Keratinocyte (primary cell): Measurements from ENCODE around the gene HEATR3. TPM values are rescaled to one million over a fixed set of nuclear protein-coding genes. Genes with fewer than 3 reads are reported as not detected.

Experiments
- DNase-seq: peaks from one replicate; pipeline ENCODE4 v3.0.0-alpha.2; 2011; ENCODE audit warnings: low read depth, missing footprints, low spot score
- FAIRE-seq: peaks from 2 replicates; lab custom pipeline; 2011; peaks lifted over from hg19 to GRCh38; lab: Jason Lieb, UNC
- H2AFZ ChIP-seq: 2 replicates; pipeline ENCODE4 v1.6.0; 2012; ENCODE audit warnings: low read length, control low read depth, inconsistent platforms; ENCODE audit not compliant: control insufficient read depth
- H3K27ac ChIP-seq: 2 replicates; pipeline ENCODE4 v1.5.1; 2011; ENCODE audit warnings: low read length; ENCODE audit not compliant: control insufficient read depth, insufficient read depth
- H3K27me3 ChIP-seq: 3 replicates; pipeline ENCODE4 v1.6.0; 2011; ENCODE audit warnings: low read length; ENCODE audit not compliant: control insufficient read depth, insufficient read depth; ENCODE audit errors: extremely low read depth
- H3K36me3 ChIP-seq, 2 experiments: 2 replicates in 1 of 2; 3 replicates in 1 of 2; pipeline ENCODE4 v1.5.1; 2011; ENCODE audit warnings: low read length in 2 of 2, mild to moderate bottlenecking in 1 of 2; ENCODE audit not compliant: control insufficient read depth in 2 of 2, insufficient read depth in 2 of 2; ENCODE audit errors: extremely low read depth in 1 of 2
- H3K4me1 ChIP-seq: 3 replicates; pipeline ENCODE4 v1.5.1; 2011; ENCODE audit warnings: low read length; ENCODE audit not compliant: control insufficient read depth, insufficient read depth; ENCODE audit errors: extremely low read depth
- H3K4me2 ChIP-seq: 3 replicates; pipeline ENCODE4 v1.6.0; 2011; ENCODE audit warnings: low read depth, low read length; ENCODE audit not compliant: control insufficient read depth, insufficient read depth; ENCODE audit errors: extremely low read depth
- H3K4me3 ChIP-seq, 3 experiments: fragments of 200-600 bp in 1 of 3; sonication (generic) in 1 of 3; 2 replicates in 2 of 3; 3 replicates in 1 of 3; pipeline ENCODE4 v1.5.1; 2011 to 2016; ENCODE audit warnings: low read length in 3 of 3, mild to moderate bottlenecking in 3 of 3, control low read depth in 2 of 3, inconsistent platforms in 1 of 3, low read depth in 1 of 3, mixed read lengths in 1 of 3, mixed run types in 1 of 3, moderate library complexity in 1 of 3; ENCODE audit not compliant: control insufficient read depth in 2 of 3, insufficient read depth in 2 of 3; ENCODE audit errors: extremely low read depth in 1 of 3
- H3K79me2 ChIP-seq: 2 replicates; pipeline ENCODE4 v1.6.0; 2012; ENCODE audit warnings: low read length; ENCODE audit not compliant: control insufficient read depth, insufficient read depth
- H3K9ac ChIP-seq: 3 replicates; pipeline ENCODE4 v1.6.0; 2011; ENCODE audit warnings: low read length; ENCODE audit not compliant: control insufficient read depth, insufficient read depth; ENCODE audit errors: extremely low read depth
- H3K9me1 ChIP-seq: 3 replicates; pipeline ENCODE4 v1.6.0; 2011; ENCODE audit warnings: low read length; ENCODE audit not compliant: control insufficient read depth, insufficient read depth; ENCODE audit errors: extremely low read depth
- H3K9me3 ChIP-seq: 2 replicates; pipeline ENCODE4 v1.5.1; 2012; ENCODE audit warnings: low read depth, low read length; ENCODE audit not compliant: control insufficient read depth
- H4K20me1 ChIP-seq: 3 replicates; pipeline ENCODE4 v1.6.0; 2011; ENCODE audit warnings: low read length; ENCODE audit not compliant: control insufficient read depth, insufficient read depth; ENCODE audit errors: extremely low read depth
- CTCF ChIP-seq, 3 experiments: IDR thresholded peaks in 1 of 3; conservative IDR thresholded peaks in 1 of 3; optimal IDR thresholded peaks in 1 of 3; 2 replicates in 2 of 3; 3 replicates in 1 of 3; pipeline versions ENCODE3 to v1.5.1; 2011; ENCODE audit warnings: low read length in 3 of 3, mild to moderate bottlenecking in 3 of 3, moderate library complexity in 2 of 3, control low read depth in 1 of 3, inconsistent platforms in 1 of 3; ENCODE audit not compliant: insufficient read depth in 2 of 3; ENCODE audit errors: extremely low read depth in 1 of 3
- EZH2 ChIP-seq: IDR thresholded peaks from one replicate; pipeline ENCODE4 v1.6.1; 2012; ENCODE audit warnings: inconsistent platforms, mild to moderate bottlenecking, low read length, moderate library complexity
- dilution Hi-C: fragments of 300-500 bp; cut with MboI; formaldehyde crosslinking; loops from one replicate; pipeline ENCODE4 v1.7.0; 2020; ENCODE audit warnings: low sequenced_read_pairs; ENCODE audit not compliant: extremely low pct_ligation_motif_present
- polyA plus RNA-seq, 5 experiments: library from polyadenylated mRNA; depleted of rRNA in 3 of 5; stranded (reverse) in 3 of 5; stranded (forward) in 1 of 5; unstranded in 1 of 5; fragments of >200 nt; gene quantifications; 1 replicate in 1 of 5; 2 replicates in 3 of 5; 3 replicates in 1 of 5; pipeline versions ENCODE4 v1.2.1 to v1.2.3, GENCODE V29; 2011 to 2012; ENCODE audit warnings: missing spikeins in 2 of 5, low read depth in 1 of 5, low replicate concordance in 1 of 5

The HEATR3 gene
- polyA plus RNA-seq, 1 donor (not counting 4 experiments of a cell fraction or from before 2014, with no cell fraction given): 27.2 TPM

GRCh38 chr16:50072730-50073129 is 7.0 kb downstream of the HEATR3 start:
- H3K9ac ChIP-seq: no peak overlapping the region
- no peaks in the 10 kb centered on the region for H3K9me1 ChIP-seq
- no peaks in the 10 kb centered on the region for H3K27me3 ChIP-seq
- no peak overlapping the region for H3K4me3 ChIP-seq
- H3K9me3 ChIP-seq: no peaks in the 10 kb centered on the region
- H3K79me2 ChIP-seq: peaks cover 27% of the 10 kb centered on the region
- H3K36me3 ChIP-seq: peaks cover 12 to 23% of the 10 kb centered on the region in 2 experiments
- H2AFZ ChIP-seq: no peak overlapping the region
- H3K27ac ChIP-seq: no peak overlapping the region
- peaks cover 3% of the 10 kb centered on the region for H4K20me1 ChIP-seq
- H3K4me1 ChIP-seq: peaks cover 2% of the 10 kb centered on the region
- TF ChIP-seq CTCF (optimal IDR thresholded peaks at IDR 0.05 in 1 of 3, IDR thresholded peaks at IDR 0.05 in 1 of 3, conservative IDR thresholded peaks at IDR 0.05 in 1 of 3; ENCODE audit: extremely low read depth in 1 of 3, insufficient read depth in 2 of 3, low read length in 3 of 3) (no peak), EZH2 (no peak)
- FAIRE-seq: no peak
- dilution Hi-C loops: no loop called here
- H3K4me2 ChIP-seq: no peak overlapping the region
- DNase-seq: no peak

DNA sequence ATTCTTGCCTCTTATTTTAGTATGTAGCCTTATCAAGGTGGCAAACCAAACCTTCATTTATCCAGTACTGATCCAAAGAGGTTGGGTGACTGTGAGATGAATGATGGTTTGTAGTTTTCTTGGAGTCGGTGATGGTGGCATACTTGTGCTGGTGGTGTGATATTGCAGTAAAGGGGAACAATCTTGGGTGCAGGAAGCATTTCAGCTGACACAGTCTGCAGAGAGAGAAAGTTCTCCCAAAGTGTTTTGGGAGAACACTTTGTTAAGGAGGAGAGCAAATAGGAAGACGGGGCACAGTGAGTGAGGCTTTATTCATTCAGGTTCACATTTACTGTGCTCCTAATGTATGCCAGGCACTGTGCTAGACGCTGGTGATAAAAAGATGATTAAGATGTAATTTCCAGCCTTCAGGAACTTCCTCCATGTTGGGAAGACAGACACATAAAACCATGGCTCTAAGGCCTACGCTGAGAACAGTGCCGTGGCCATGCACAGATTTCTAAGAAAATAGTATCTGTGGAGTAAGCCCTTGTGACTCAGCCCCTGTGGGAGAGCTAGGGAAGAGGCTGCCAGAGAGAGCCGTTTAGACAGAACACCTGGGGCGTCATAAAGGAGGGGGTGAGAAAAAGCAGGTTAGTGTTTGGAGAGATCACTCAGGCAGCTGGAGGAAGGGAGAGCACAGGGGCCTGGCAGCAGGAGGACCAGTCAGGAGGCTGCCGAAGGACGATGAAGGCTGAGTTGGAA is 13.8 kb downstream of the HEATR3 start:
- no peak for DNase-seq
- Histone ChIP-seq H4K20me1 (no peaks in the 10 kb centered on the region), H3K79me2 (peaks cover 4% of the 10 kb centered on the region), H3K4me3 (no peak overlapping the region), H3K36me3 (peaks cover 9 to 19% of the 10 kb centered on the region in 2 experiments), H3K9me1 (no peaks in the 10 kb centered on the region), H3K9me3 (no peaks in the 10 kb centered on the region), H3K9ac (no peak overlapping the region), H3K4me2 (no peak overlapping the region), H3K27me3 (no peaks in the 10 kb centered on the region), H3K4me1 (no peaks in the 10 kb centered on the region), H2AFZ (no peak overlapping the region), H3K27ac (no peak overlapping the region)
- TF ChIP-seq EZH2 (no peak), CTCF (optimal IDR thresholded peaks at IDR 0.05 in 1 of 3, IDR thresholded peaks at IDR 0.05 in 1 of 3, conservative IDR thresholded peaks at IDR 0.05 in 1 of 3; ENCODE audit: extremely low read depth in 1 of 3, insufficient read depth in 2 of 3, low read length in 3 of 3) (no peak)
- dilution Hi-C loops: no loop called here
- FAIRE-seq: no peak
